Activated CD4-positive, alpha-beta T cell treated with anti-CD3 and anti-CD28 coated beads, Interleukin-2, amount 50 U/mL, for 48 hours (primary cell): ENCODE results near the gene UROC1.
A peak's percentile ranks its signal among the peaks of the same experiment; 100 is the strongest.

Experiments
- DNase-seq, 2 experiments: peaks; one replicate each; pipeline ENCODE4 v3.0.0-alpha.2; 2020

UROC1 gene

DNA sequence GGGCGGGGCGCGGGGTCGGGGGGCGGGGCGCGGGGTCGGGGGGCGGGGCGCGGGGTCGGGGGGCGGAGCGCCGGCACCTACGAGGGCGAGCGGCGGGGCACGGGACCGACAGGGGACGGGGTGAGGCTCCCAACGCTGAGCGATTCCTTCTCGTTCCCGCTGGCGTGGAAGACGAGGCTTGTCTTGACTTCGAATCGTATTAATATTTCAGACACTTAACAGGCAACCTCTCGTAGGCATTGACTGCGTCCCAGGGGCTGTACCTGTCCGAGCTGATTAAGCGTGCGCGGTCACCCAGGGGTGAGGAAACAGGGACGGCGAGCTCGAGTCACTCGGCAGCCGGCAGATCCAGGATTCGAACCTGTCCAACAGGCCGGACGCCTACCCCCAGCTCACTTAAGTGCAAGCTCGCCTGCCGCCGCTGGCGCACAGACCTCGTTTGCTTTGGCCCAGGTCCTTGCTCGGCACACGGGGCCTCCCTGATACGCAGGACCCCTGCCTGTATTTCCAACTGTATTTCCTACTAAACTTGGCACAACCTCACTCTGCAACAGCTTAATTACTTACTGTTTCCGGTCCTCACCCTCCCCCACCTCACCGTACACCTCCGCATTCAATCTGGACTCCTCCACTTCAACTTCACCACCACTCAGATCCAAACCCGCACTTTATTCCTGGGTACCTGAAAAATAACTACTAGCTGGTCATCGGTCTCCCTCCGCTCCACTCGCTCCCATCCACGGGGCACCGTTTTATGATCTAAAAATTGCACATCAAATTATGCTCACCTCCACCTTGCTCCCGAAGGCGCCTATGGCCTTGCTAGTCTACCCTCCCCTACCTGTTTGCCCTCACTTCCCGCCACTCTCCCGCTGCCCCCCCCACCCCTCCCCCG is 41.2 kb downstream of the UROC1 start:
- peak; percentile 58 to 61 for DNase-seq

DNA sequence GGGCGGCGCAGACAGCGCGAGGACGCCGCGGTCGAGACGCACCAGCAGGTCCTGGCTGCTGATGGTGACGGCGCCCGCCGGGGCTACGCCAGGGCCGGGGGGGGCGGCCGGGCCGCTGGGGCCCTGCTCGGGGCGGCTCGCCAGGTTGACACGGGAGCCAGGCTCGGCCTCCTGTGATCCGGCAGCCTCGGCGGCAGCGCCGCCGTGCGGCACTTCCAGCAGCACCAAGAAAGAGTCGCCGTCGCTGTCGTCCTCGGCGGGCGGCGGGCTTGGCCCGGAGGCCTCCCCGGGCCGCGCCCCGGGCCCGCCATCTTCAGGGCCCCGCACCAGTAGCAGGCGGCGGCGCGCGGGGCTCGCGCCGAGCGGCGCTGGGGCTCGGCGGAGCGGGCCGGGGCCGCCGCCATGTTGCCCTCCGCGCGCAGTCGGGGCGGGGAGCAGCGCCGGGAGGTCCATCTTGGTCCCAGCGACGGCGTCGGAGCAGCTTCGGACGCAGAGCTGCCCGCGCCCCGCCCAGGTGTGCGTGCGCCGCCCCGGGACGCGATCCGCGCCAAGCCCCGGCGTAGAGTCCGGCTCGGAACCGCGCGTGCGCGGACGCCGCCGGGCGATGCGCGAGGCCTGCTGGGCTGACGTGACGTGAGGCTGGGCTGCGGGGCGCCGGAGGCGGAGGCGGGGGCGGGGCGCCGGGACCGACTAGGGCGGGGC is 42.0 kb downstream of the UROC1 start, which contains the start of gene ZXDC:
Gene ZXDC, minus strand, starts transcription at position 479 of the 702 bp plus-strand sequence. Its CDS starts 26 bp downstream, at position 453.
- DNase-seq: peak; percentile 89 to 90

DNA sequence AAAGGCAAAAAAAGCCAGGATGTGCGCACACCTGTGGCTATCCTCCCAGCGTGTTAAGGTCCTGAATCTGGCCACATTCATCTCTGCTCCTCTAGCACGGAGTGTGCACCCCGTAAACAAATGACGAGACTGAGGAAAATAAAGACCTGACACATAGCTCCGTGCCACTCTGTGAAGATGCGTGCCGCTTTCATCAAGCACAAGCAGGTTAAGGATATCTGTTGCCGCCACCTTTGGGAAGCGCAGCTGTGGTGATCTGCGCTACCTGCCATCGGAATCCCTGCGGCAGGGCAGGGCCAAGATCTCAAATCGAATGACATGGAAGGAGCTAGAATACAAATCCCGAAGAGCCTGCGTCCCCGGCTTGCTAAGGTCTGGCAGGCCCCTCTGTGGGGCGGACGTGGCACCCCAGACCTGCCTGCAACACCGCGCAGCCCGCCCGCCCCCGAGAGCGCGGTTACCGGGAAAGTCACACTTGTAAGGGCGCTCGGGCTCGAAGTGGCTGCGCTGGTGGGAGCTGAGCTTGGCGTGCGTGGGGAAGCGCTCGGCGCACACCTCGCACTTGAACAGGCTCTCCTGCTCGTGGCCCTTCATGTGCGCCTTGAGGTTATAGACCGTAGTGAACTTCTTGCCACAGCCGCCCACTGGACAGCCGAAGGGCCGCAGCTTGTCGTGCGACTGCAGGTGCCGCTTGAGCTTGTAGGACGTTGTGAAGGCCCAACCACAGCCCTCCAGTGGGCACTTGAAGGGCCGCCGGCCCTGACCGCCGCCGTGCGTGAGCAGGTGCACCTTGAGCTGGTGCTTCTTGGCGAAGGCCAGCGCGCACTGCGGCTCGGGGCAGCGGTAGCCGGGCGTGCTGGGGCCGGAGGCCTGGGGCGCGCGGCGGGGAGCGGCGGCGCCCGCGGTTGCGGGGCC is 42.8 kb downstream of the UROC1 start:
- DNase-seq: peak; percentile 36 to 49

DNA sequence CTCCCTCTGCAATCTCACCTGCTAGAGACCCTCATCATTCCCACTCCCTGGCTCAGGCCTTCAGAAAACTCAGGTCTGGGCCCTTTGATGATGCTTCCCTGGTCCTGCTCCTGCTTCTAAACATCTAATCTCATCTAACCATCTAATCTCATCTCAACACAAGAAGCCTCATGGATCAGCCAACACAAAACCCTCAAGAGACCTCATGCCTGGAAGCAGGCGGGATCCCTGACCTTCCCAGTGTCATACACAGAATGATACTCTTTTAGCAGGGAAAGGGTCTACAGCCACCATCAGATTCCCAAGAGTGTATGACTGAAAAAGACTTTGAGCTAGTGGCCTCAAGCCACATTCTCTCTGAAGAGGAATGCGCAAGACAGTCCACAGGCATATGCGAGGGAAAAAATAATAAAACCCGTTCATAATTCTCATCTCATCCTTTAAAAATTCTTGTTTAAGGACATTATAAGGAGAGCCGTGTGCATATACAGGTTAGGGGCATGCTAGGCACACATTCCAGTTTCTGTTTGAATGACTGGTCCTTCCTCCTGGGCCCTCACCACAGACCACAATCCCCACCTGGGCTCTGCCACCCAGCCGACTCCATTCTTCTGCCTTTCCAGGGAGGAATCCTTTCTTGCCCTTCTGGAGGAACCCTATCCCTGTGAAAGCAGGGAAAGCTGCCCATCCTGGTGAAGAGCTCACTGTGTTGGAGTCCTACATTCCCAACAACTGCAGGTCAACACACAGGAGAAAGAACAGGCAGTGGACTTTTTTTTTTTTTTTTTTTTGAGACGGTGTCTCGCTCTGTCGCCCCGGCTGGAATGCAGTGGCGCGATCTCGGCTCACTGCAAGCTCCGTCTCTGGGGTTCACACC is 44.0 kb downstream of the UROC1 start:
- peak; percentile 8 to 20 for DNase-seq

DNA sequence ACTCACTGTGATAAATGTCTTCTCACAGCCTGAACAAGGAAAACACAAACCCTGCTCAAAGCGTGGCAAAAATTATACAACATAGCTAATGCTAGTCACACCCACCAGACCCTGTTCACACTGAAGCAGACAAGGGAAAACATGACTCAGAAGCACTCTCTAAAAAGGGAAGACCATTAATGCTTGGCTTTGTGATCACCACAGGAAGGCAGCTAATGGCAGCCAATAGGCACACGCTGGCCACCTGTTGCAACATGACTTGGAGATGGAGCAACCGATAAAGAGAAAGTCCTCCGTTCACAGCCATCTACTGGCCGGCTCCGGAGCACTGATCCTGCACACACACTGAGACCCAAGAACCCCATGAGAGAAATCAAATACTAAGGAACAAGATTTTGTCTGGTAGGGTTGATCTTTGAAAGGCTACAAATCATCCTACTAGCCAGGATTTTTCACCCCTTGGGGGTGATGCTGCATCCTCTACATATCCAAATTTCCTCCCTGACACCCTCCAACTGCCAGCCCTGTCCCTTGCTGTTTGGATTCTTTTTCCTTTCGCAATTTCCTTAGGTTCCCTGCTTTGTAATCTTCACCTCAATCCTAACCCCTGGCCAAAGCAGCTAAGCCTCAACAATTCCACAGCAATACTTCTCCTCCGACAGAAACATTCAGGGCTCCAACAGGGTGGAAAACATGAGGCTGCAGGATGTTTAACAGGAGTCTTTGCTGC is 45.1 kb downstream of the UROC1 start:
- DNase-seq: peak in 1 of 2 experiments; percentile 7

DNA sequence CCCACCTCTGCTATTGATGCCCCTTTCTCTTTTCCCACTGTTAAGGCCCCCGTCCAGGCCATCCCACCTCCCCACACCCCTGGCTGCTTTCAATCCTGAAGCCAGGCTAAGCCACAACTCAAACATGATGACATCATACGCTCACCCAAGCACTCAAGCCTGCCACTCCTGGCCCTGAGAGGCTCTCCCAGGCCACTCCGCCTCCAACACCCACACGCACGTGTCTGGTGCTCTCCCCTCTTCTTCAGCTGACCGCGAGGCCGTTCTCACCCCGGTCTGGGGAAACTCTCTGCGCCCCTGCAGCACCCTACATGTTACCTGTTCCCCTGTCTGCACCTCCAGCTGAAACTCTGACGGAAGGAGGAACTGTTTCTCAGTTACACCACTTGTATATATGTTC is 48.1 kb downstream of the UROC1 start:
- DNase-seq: no peak

DNA sequence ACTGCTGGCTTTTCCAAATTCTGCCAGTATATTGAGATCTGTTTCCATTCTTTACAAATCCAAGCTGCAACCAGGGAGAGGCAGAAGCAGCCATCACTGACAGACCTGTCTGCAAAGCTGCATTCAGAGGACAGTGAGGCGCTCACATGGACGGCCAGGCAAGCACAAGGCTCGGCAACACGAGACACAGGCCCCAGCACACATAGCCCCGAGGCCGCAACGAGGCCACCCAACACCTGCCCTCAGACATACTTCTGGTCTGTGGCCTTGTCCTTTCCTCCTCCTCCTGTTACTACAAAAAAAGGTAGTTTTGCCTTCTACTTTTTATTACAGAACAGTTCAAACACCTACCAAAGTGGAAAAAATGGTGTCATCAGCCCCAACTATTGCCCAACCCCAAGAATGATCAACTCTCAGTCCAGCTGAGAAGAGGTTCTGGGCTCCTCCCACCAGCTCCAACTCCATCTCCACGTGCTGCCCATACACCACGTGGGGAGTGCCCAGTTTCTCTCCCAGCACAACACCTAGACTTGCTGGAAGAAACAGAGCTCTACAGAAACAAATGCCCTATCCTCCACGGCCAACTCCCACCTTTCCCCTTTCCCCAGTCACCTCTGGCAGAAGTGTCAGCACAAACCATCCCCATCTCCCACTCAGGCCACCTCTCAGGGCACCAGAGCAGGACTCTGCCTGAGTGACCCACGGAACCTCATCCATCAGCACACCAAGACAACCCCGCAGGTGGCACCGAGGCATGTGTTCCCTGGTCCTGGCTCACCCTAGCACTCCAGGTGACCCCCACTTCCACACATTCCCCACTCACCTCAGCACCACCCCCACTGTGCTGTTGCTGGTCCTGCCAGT is 49.3 kb downstream of the UROC1 start:
- DNase-seq: no peak

DNA sequence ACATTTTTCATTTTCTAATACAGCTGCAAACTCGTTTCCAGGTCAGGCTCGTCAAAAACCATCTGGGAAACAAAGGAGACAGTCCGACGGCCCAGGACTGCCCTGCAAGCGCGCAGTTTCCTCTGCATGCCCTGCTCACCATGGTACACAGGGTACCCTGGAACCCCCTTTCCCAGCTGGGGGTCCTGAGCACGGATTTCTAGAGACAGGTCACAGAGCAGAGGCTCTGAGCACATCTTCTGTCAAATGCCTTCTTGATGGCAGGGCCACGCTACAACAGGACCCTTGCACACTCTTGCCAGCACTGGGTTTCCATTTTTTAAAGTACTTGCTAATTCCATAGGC is 50.0 kb downstream of the UROC1 start:
- DNase-seq: no peak

DNA sequence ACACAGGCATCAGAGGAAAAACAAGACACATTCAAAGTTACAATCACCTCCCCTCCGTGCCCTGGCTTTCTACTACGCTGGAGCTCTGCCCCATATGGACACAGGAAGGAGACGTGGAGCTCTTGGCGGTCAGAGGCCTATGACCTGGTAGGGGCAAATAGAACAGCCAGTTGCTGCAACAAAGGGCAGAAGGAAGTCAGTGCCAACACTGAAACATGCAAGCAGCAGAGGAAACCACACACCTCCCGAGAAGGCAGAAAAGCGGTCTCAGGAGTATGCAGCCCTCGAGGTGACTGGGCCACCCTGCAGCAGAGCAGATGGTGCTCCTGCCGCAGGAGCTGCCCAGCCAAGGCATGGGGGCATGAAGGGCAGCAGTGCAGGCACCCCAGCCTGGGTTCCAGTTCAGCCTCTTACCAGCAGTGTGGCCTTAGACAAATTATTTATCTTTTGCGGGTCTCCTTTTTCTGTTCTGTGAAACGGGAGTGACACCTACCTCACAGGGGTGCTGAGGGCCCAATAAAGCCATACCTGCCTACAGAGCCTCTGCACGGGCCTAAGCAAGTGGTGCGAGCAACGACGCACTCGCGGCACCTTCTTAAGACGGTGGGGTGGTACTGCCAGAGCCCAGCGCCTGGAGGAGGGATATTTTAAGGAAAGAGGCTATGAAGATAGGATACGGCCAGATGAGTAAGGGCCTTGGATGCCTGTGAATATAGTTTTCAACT is 50.5 kb downstream of the UROC1 start:
- DNase-seq: no peak

DNA sequence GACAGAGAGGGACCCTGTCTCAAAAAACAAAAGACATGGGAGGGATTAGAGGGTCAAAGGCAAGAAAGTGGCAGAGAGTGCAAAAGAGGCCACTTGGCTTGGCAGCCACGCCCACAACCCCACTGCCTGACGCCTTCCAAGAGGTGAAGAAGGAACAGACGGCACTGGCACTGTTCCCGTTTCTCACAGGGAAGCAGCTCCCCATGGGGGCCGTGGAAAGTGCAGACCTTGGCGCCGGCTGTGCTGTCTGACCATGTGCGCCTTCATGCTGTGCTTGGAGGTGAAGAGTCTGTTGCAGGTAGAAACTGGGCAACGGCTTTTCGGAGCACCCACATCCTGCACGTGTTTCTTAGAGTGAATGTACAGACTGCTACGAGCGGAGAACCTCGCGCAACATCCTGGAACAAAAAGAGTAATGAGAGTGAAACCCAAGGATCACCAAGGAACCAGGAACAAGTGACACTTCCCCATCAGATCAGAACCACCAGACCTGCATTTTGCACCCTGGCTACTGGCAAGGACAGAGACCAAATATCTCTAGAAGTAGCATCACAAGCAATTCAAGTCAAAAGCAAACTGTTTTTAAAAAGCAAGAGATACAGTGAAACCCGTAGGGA is 51.5 kb downstream of the UROC1 start:
- no peak for DNase-seq

DNA sequence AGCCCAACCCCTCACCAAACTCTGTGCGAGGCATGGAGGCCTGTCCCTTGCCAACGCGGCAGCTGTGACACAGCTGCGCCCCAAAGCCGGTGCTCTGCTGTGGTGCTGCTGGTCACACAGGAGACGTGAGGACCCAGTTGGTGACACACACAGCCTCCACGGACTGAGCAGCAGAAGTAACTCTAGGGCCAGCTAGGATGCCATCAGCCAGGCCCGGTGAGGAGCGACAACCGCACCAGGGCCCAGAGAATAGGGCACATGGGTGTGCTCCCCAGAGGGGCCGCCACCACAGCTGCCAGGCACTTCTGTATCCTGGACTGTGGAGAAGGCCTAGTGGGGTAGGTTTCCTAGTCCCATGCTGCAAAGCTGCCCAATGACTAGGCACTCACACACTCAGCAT is 52.6 kb downstream of the UROC1 start:
- DNase-seq: no peak

DNA sequence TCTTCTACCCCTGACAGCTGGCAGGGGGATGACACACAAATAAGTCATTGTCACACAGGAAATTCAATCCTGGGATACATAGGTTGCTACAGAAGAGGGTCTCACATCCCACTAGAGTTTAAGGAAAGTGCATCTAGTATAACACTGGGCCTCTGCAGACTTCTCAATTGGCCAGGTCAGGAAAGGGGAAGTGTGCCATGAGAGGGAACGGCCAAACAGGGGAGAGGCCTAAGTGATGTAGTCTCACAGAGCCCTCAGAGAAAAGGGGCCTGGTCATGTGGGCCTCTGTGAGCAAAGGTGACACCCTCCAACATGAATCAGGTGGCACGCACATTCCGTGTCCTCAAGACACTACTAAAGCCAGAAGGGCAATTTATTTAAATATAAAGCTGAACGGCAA is 53.1 kb downstream of the UROC1 start:
- no peak for DNase-seq

DNA sequence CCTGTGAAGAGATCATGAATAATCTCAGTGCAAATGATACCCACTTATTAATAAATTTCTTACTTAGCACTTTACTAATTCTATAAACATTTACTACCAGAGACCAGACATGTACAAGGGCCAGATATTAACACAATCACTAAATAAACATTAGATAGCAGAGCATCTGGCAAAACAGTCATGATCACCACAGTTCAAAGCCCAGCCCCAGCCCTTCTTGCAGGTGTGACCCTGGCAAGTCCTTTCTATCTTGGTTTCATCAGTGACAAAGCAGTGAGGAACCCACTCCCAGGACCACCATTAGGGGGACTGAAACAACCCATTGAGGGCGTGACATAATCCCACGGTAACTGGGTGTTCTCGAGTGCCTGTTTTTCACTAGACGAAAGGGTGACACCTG is 53.5 kb downstream of the UROC1 start:
- no peak for DNase-seq

DNA sequence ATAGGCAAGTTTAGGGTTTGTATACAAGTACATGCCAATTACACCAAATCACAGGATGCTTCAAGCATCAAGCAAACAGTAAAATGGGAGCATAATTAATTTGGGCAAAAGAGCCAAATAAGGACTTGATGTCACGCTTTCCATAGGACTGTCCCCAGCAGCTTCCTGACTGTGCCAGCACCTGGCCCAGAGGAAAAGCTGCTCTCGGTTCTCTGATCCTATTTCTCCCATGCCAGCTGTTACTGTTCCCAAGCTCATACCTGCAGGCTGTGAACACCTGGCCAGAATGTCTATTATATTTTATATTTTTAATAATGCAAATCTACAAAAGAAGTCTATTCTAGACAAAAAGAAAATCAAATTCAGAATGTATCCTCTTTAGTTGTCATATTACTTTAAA is 54.1 kb downstream of the UROC1 start:
- DNase-seq: no peak

DNA sequence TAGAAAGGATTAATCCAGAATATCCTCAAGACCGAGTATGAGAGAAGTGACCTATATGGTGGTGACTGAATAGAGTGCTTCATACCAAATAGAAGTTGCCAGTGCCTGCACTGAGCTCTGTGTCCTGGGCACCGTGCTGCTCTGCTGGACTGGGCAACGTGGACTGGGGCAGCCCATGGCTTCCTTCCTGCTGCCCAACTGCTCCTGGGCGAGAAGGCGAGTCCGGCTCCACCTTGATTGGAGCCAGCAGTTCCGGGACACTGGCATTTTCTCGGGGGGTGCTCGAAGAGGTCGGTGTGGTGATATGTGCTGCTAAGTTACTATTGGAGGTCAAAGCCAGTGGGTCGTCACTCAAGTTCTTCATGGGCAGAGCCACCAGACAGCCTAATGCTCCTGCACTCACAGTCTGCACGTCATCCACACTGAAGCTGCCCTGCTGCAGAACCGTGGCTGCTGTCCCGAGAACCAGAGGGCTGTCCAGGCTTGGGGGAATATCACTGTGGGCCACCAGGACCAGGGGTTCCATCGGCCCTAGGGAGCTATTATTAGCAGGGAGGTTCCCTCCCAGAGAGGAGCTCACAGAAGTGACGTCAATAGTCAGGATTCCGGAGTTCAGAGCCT is 56.0 kb downstream of the UROC1 start:
- no peak for DNase-seq

DNA sequence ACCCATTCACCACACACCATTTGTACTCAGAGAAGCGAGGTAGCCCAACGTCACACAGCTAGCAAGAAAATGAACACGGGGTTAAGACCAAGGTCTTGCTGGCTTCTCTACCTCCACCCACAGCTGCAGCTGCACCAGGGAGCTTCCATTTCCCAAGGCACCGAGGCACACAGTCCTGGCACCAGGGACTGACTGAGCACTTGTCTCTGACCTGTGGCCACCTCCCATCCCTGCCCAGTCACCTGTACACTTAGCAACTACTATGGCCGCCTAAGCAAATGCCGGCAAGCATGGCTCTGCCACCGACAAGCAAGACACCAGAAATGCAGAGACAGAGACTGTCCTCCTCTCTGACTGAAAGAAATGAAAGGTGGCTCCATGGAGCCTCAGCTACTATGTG is 57.2 kb downstream of the UROC1 start:
- no peak for DNase-seq

DNA sequence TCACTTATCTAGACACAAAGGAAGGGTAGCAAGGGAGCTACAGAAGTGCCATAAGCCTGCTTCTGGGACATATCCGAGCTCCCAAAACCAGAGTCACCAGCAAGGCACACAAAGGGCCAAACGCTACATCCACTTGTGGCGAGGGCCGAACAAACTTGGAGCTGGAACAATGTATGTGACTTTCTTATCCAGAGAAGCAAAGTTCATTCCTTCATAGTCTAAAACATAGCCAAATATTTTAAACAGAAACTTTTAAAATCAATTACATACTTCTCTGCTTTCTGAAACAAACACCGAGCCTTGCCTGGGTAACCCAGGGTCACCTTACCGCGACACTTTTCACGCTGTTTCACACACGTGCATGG is 57.8 kb downstream of the UROC1 start:
- DNase-seq: no peak

DNA sequence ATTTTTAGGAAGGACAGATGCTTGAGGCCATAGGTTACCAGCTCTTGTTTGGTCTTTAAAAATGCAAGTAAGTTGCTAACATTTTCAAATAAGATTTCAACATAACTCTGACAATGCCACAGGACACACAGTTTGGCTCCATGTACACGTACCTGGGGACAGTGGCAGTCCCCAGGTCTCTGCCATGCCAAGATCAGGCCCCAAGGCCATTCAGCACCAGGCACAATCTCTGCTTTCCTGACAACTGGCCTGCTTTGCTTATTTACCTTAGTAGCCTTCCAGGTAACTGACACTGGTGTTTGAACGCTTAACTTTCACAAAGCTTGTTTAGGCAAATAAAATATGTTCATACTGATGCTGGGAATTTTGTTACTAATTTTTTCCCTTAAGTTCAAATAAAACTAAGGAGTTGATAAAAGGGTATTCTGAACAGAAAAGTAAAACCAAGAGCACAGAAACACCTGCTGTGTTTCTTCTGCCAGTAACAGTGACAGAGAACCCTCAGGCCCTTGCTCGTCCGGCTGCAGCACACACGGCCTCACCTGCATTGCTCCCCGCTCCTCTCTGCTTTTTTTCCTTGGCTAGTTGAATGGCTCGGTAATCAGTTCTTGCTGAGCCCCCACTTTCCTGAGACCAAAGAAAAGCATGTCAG is 58.3 kb downstream of the UROC1 start:
- no peak for DNase-seq
